Right kidney (tissue), 9 donors: ENCODE measurements around the gene RPS28.
A peak's percentile ranks its signal among the peaks of the same experiment; 100 is the strongest.
"Not testable (repeated sequence)": the region's sequence is repeated elsewhere in the genome, so short reads cannot be mapped to it uniquely, and the experiment has no call there.

Experiments
- DNase-seq: peaks from one replicate; pipeline ENCODE4 v3.0.0-alpha.2; 2016
- long read RNA-seq, 8 donors: transcript quantifications; one replicate each; lab custom pipeline, GENCODE V29; 2026

Gene RPS28
- long read RNA-seq, donor 1, transcript RPS28-204 (2 exons, 912 nt) = minor isoform, 7 of 711 reads
- long read RNA-seq, donor 1, transcript RPS28-201 (3 exons, 334 nt) = minor isoform, 7 of 711 reads
- long read RNA-seq, donor 1, transcript RPS28-203 (4 exons, 1,326 nt) = major isoform, 192 of 711 reads
- long read RNA-seq, donor 1, partial matches to known transcripts = 503 of 711 reads
- long read RNA-seq, donor 1, other reads (novel, unspliced or antisense) = 0 of 711 reads
- long read RNA-seq, donor 2, transcript RPS28-203 (4 exons, 1,326 nt) = major isoform, 111 of 153 reads
- long read RNA-seq, donor 2, partial matches to known transcripts = 36 of 153 reads
- long read RNA-seq, donor 2, other reads (novel, unspliced or antisense) = 0 of 153 reads
- long read RNA-seq, donor 3, transcript RPS28-203 (4 exons, 1,326 nt) = major isoform, 91 of 126 reads
- long read RNA-seq, donor 3, partial matches to known transcripts = 31 of 126 reads
- long read RNA-seq, donor 3, other reads (novel, unspliced or antisense) = 0 of 126 reads
- long read RNA-seq, donor 4, transcript RPS28-203 (4 exons, 1,326 nt) = major isoform, 141 of 204 reads
- long read RNA-seq, donor 4, partial matches to known transcripts = 56 of 204 reads
- long read RNA-seq, donor 4, other reads (novel, unspliced or antisense) = 0 of 204 reads
- long read RNA-seq, donor 5, transcript RPS28-201 (3 exons, 334 nt) = minor isoform, 6 of 295 reads
- long read RNA-seq, donor 5, transcript RPS28-203 (4 exons, 1,326 nt) = major isoform, 256 of 295 reads
- long read RNA-seq, donor 5, partial matches to known transcripts = 31 of 295 reads
- long read RNA-seq, donor 5, other reads (novel, unspliced or antisense) = 0 of 295 reads
- long read RNA-seq, donor 6, transcript RPS28-203 (4 exons, 1,326 nt) = major isoform, 137 of 204 reads
- long read RNA-seq, donor 6, transcript RPS28-201 (3 exons, 334 nt) = minor isoform, 11 of 204 reads
- long read RNA-seq, donor 6, partial matches to known transcripts = 53 of 204 reads
- long read RNA-seq, donor 6, other reads (novel, unspliced or antisense) = 0 of 204 reads
- long read RNA-seq, donor 7 = 0 reads
- long read RNA-seq, donor 8, transcript RPS28-203 (4 exons, 1,326 nt) = major isoform, 194 of 232 reads
- long read RNA-seq, donor 8, partial matches to known transcripts = 35 of 232 reads
- long read RNA-seq, donor 8, other reads (novel, unspliced or antisense) = 0 of 232 reads

GRCh38 chr19:8321067-8321985 is at the start of gene RPS28, which contains the start of gene NDUFA7:
RPS28 (plus strand) TSS chr19:8321496; CDS start chr19:8321531, 35 bp downstream.
NDUFA7 (minus strand) TSS chr19:8321375; CDS start chr19:8321358, 17 bp downstream.
- peak; percentile 93 for DNase-seq

- not testable (repeated sequence) for DNase-seq
Measured at GRCh38 chr19:8276508-8276907, 44.8 kb upstream of the RPS28 start.

- not testable (repeated sequence) for DNase-seq
Measured at GRCh38 chr19:8291337-8291736, 30.0 kb upstream of the RPS28 start.

- no peak for DNase-seq
Measured at GRCh38 chr19:8302357-8302691, 19.0 kb upstream of the RPS28 start.

- no peak for DNase-seq
Measured at GRCh38 chr19:8302734-8303133, 18.6 kb upstream of the RPS28 start.

- DNase-seq = no peak
Measured at GRCh38 chr19:8304841-8305621, 16.3 kb upstream of the RPS28 start.

GRCh38 chr19:8305798-8306197 is 15.5 kb upstream of the RPS28 start:
- DNase-seq = no peak

- no peak for DNase-seq
Measured at GRCh38 chr19:8306235-8307054, 14.9 kb upstream of the RPS28 start.

GRCh38 chr19:8307400-8307964 is 13.8 kb upstream of the RPS28 start:
- no peak for DNase-seq

- peak; percentile 98 for DNase-seq
Measured at GRCh38 chr19:8307965-8308866, 13.1 kb upstream of the RPS28 start, which contains the start of gene CD320. CD320 (minus strand) TSS chr19:8308358; CDS start chr19:8308290, 68 bp downstream.

- no peak for DNase-seq
Measured at GRCh38 chr19:8308891-8309291, 12.4 kb upstream of the RPS28 start.

- DNase-seq = no peak
Measured at GRCh38 chr19:8310342-8311055, 10.8 kb upstream of the RPS28 start.

- DNase-seq = no peak
Measured at GRCh38 chr19:8311461-8312260, 9.6 kb upstream of the RPS28 start.

GRCh38 chr19:8314981-8315640 is 6.2 kb upstream of the RPS28 start:
- DNase-seq = not testable (repeated sequence)

- DNase-seq = no peak
Measured at GRCh38 chr19:8316351-8317125, 4.8 kb upstream of the RPS28 start.
